HG02943 (cell line): ENCODE data around the gene TLE4.

Experiments used
- ATAC-seq: cut with Tn5 transposase; IDR thresholded peaks from one replicate; pipeline ENCODE4 v1.9.1; 2021; ENCODE audit warnings: mild to moderate bottlenecking, low read depth, moderate library complexity; ENCODE audit not compliant: unreplicated experiment

Gene TLE4

GRCh38 chr9:79684711-79685575 is 113.2 kb downstream of the TLE4 start:
- no peak for ATAC-seq

GRCh38 chr9:79685577-79685976 is 113.8 kb downstream of the TLE4 start:
- no peak for ATAC-seq

GRCh38 chr9:79686381-79687130 is 114.8 kb downstream of the TLE4 start:
- ATAC-seq, result no peak

- ATAC-seq, result no peak
Measured at GRCh38 chr9:79687131-79687447, 115.3 kb downstream of the TLE4 start.

- no peak for ATAC-seq
Measured at GRCh38 chr9:79688363-79688762, 116.6 kb downstream of the TLE4 start.

GRCh38 chr9:79689576-79689975 is 117.8 kb downstream of the TLE4 start:
- no peak for ATAC-seq

GRCh38 chr9:79691496-79691895 is 119.7 kb downstream of the TLE4 start:
- ATAC-seq, result no peak

- ATAC-seq, result no peak
Measured at GRCh38 chr9:79692857-79693571, 121.2 kb downstream of the TLE4 start.

- no peak for ATAC-seq
Measured at GRCh38 chr9:79693750-79694149, 122.0 kb downstream of the TLE4 start.

GRCh38 chr9:79694208-79694607 is 122.4 kb downstream of the TLE4 start:
- no peak for ATAC-seq

GRCh38 chr9:79694676-79695400 is 123.1 kb downstream of the TLE4 start:
- ATAC-seq, result no peak

- no peak for ATAC-seq
Measured at GRCh38 chr9:79695531-79696175, 123.9 kb downstream of the TLE4 start.

GRCh38 chr9:79698967-79699366 is 127.2 kb downstream of the TLE4 start:
- no peak for ATAC-seq

GRCh38 chr9:79699479-79699878 is 127.7 kb downstream of the TLE4 start:
- ATAC-seq, result no peak

- ATAC-seq, result no peak
Measured at GRCh38 chr9:79700607-79701360, 129.0 kb downstream of the TLE4 start.

- no peak for ATAC-seq
Measured at GRCh38 chr9:79701651-79702050, 129.9 kb downstream of the TLE4 start.

GRCh38 chr9:79705704-79706103 is 133.9 kb downstream of the TLE4 start:
- ATAC-seq, result no peak

- no peak for ATAC-seq
Measured at GRCh38 chr9:79706512-79706911, 134.7 kb downstream of the TLE4 start.

GRCh38 chr9:79707589-79707988 is 135.8 kb downstream of the TLE4 start:
- ATAC-seq, result no peak
